ENCODE data around the gene PPP2R2B.

- TF ChIP-seq POLR2A (IDR thresholded peaks at IDR 0.05) (no peak), CTCF (IDR thresholded peaks at IDR 0.05) (no peak)
These were observed 202.9 kb downstream of the PPP2R2B start for GRCh38 chr5:146675636-146676035.

Measured in esophagus squamous epithelium (tissue), 4 donors.